HFFc6 (cell line): ENCODE measurements around the gene KLHL29. TPM values are rescaled to one million over a fixed set of nuclear protein-coding genes. Genes with fewer than 3 reads are reported as not detected.

Experiments
- DNase-seq: peaks from one replicate; pipeline ENCODE4 v3.0.0-alpha.2; 2018
- H3K27ac Mint-ChIP-seq: 2 replicates; pipeline ENCODE4 v1.8.0; 2020; ENCODE audit warnings: mild to moderate bottlenecking, mixed read lengths
- H3K27me3 Mint-ChIP-seq: 2 replicates; pipeline ENCODE4 v1.8.0; 2021; ENCODE audit warnings: mild to moderate bottlenecking, moderate library complexity, mixed read lengths; ENCODE audit not compliant: insufficient read depth
- H3K36me3 Mint-ChIP-seq: 2 replicates; pipeline ENCODE4 v1.8.0; 2021; ENCODE audit warnings: low read depth, mixed read lengths
- H3K4me1 Mint-ChIP-seq: 2 replicates; pipeline ENCODE4 v1.8.0; 2020; ENCODE audit warnings: low read depth, mixed read lengths
- H3K4me3 Mint-ChIP-seq: 2 replicates; pipeline ENCODE4 v1.8.0; 2020; ENCODE audit warnings: mild to moderate bottlenecking, moderate library complexity, mixed read lengths
- H3K9me3 Mint-ChIP-seq: 2 replicates; pipeline ENCODE4 v1.8.0; 2020; ENCODE audit warnings: mild to moderate bottlenecking, mixed read lengths
- CTCF ChIP-seq: fragments of 200-600 bp; sonication (generic); IDR thresholded peaks from 2 replicates; pipeline ENCODE4 v1.5.0; 2021; ENCODE audit warnings: antibody characterized with exemption, mild to moderate bottlenecking
- total RNA-seq, 6 experiments: library from RNA; stranded (reverse); fragmentation: NEBNext Ultra II Directional; extraction: Animal tissue kit (Norgen Biotek cat#: 25700); gene quantifications; 2 replicates in 1 of 6; 3 replicates in 5 of 6; pipeline ENCODE4 v1.2.3, GENCODE V29; 2021

Gene KLHL29
- total RNA-seq, 6 experiments from 2014 or later, result 7.4 to 9.7 (median 8.6) TPM

- no peaks in the 10 kb centered on the region for H3K9me3 Mint-ChIP-seq
- H3K4me1 Mint-ChIP-seq, result peaks cover 17% of the 10 kb centered on the region
- H3K4me3 Mint-ChIP-seq, result peak overlapping the region; percentile 80
- DNase-seq, result peak; percentile 59
- no peak for TF ChIP-seq CTCF
- 0 out of 2 replicates have a peak, but pooled peaks cover 3% of the 10 kb centered on the region for H3K36me3 Mint-ChIP-seq
- peak overlapping the region; percentile 90 for H3K27ac Mint-ChIP-seq
- no peaks in the 10 kb centered on the region for H3K27me3 Mint-ChIP-seq
Observed at GRCh38 chr2:23480957-23481797, 96.2 kb downstream of the KLHL29 start.

- H3K9me3 Mint-ChIP-seq, result no peaks in the 10 kb centered on the region
- TF ChIP-seq CTCF, result no peak
- no peaks in the 10 kb centered on the region; the same call in 1 of the 2 replicates for H3K27me3 Mint-ChIP-seq
- H3K4me3 Mint-ChIP-seq, result no peak overlapping the region
- no peak for DNase-seq
- H3K36me3 Mint-ChIP-seq, result 0 out of 2 replicates have a peak, but pooled peaks cover 3% of the 10 kb centered on the region
- H3K4me1 Mint-ChIP-seq, result peaks cover 17% of the 10 kb centered on the region
- H3K27ac Mint-ChIP-seq, result no peak overlapping the region
Observed at GRCh38 chr2:23482188-23482587, 97.2 kb downstream of the KLHL29 start.

DNA sequence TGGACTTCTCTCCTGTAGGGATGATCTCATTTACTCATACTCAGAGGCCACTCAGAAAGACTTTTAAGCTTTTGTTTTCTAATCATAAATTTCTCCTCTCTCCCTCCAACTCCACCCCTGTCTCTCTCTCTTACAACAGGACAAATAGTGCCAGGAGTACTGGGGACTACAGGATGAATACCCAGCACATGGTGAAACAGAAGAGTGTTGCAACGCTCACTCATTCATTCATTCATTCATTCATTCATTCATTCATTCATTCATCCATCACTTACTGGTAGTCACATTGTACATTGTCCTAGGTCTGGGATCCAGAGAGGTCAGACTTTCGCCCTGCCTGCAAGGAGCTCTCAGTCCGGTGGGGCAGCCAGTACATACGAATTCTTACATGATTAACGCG lies 97.6 kb downstream of the KLHL29 start:
- TF ChIP-seq CTCF, result no peak
- no peak for DNase-seq
- H3K4me1 Mint-ChIP-seq, result peaks cover 22% of the 10 kb centered on the region
- H3K9me3 Mint-ChIP-seq, result no peaks in the 10 kb centered on the region
- no peaks in the 10 kb centered on the region; the same call in 1 of the 2 replicates for H3K27me3 Mint-ChIP-seq
- 0 out of 2 replicates have a peak, but pooled peaks cover 3% of the 10 kb centered on the region for H3K36me3 Mint-ChIP-seq
- H3K4me3 Mint-ChIP-seq, result no peak overlapping the region
- H3K27ac Mint-ChIP-seq, result no peak overlapping the region

GRCh38 chr2:23483791-23484190 lies 98.8 kb downstream of the KLHL29 start:
- no peak overlapping the region for H3K27ac Mint-ChIP-seq
- no peak overlapping the region for H3K4me3 Mint-ChIP-seq
- peaks cover 29% of the 10 kb centered on the region for H3K4me1 Mint-ChIP-seq
- H3K36me3 Mint-ChIP-seq, result 0 out of 2 replicates have a peak, but pooled peaks cover 3% of the 10 kb centered on the region
- H3K27me3 Mint-ChIP-seq, result no peaks in the 10 kb centered on the region; the same call in 1 of the 2 replicates
- DNase-seq, result no peak
- no peak for TF ChIP-seq CTCF
- H3K9me3 Mint-ChIP-seq, result no peaks in the 10 kb centered on the region

- H3K9me3 Mint-ChIP-seq, result no peaks in the 10 kb centered on the region
- no peak for TF ChIP-seq CTCF
- no peak overlapping the region for H3K27ac Mint-ChIP-seq
- DNase-seq, result no peak
- H3K36me3 Mint-ChIP-seq, result 0 out of 2 replicates have a peak, but pooled peaks cover 3% of the 10 kb centered on the region
- H3K27me3 Mint-ChIP-seq, result no peaks in the 10 kb centered on the region; the same call in 1 of the 2 replicates
- H3K4me1 Mint-ChIP-seq, result peaks cover 29% of the 10 kb centered on the region
- H3K4me3 Mint-ChIP-seq, result no peak overlapping the region
Observed at GRCh38 chr2:23484275-23484674, 99.3 kb downstream of the KLHL29 start.
